K562 (cell line): ENCODE measurements around the gene TREH. TPM values are rescaled to one million over a fixed set of nuclear protein-coding genes. Genes with fewer than 3 reads are reported as not detected.
A peak's percentile ranks its signal among the peaks of the same experiment; 100 is the strongest.

Experiments used
- ARID1B ChIP-seq: fragments of 450-650 bp; IDR thresholded peaks from 2 replicates; pipeline ENCODE4 v1.6.1; 2016; ENCODE audit warnings: antibody characterized with exemption, mild to moderate bottlenecking, inconsistent platforms
- BMI1 ChIP-seq: fragments of 150-350 bp; IDR thresholded peaks from 2 replicates; pipeline ENCODE4 v1.6.1; 2014; ENCODE audit warnings: low read length
- CBFB ChIP-seq: sonication (generic); formaldehyde crosslinking; IDR thresholded peaks from 2 replicates; pipeline ENCODE4 v1.4.0; 2020; ENCODE audit warnings: mild to moderate bottlenecking, missing genetic modification reagents
- HNRNPH1 ChIP-seq: fragments of 200-400 bp; formaldehyde crosslinking; optimal IDR thresholded peaks from 2 replicates; pipeline ENCODE3; 2017; ENCODE audit warnings: low read depth, mild to moderate bottlenecking, low read length, moderate library complexity
- KLF6 ChIP-seq: fragments of 250-450 bp; sonication (Bioruptor Pico); IDR thresholded peaks from 2 replicates; pipeline ENCODE4 v1.4.0; 2020; ENCODE audit warnings: mild to moderate bottlenecking, moderate library complexity, borderline replicate concordance
- MEIS2 ChIP-seq: fragments of 450-650 bp; IDR thresholded peaks from 2 replicates; pipeline ENCODE4 v1.6.1; 2014; ENCODE audit warnings: mild to moderate bottlenecking; ENCODE audit not compliant: partially characterized antibody
- MTA2 ChIP-seq: fragments of 450-650 bp; IDR thresholded peaks from 2 replicates; pipeline ENCODE4 v1.6.1; 2016; ENCODE audit warnings: low read depth
- NCOA2 ChIP-seq, 2 experiments: fragments of 450-650 bp; IDR thresholded peaks; 2 replicates each; pipeline ENCODE4 v1.6.1; 2018; ENCODE audit warnings: mild to moderate bottlenecking in 2 of 2, moderate library complexity in 1 of 2; ENCODE audit not compliant: partially characterized antibody in 2 of 2
- NCOA4 ChIP-seq: fragments of 450-650 bp; IDR thresholded peaks from 2 replicates; pipeline ENCODE4 v1.6.1; 2018; ENCODE audit warnings: mild to moderate bottlenecking; ENCODE audit not compliant: partially characterized antibody
- RBM39 ChIP-seq: fragments of 200-400 bp; formaldehyde crosslinking; optimal IDR thresholded peaks from 2 replicates; pipeline ENCODE3; 2018; ENCODE audit warnings: low read depth, low read length
- SAFB2 ChIP-seq: fragments of 200-400 bp; formaldehyde crosslinking; IDR thresholded peaks from 2 replicates; pipeline ENCODE4 v1.6.1; 2018; ENCODE audit warnings: borderline replicate concordance, low read length, low read depth, moderate library complexity; ENCODE audit not compliant: severe bottlenecking
- SMAD2 ChIP-seq: fragments of 150-350 bp; IDR thresholded peaks from 2 replicates; pipeline ENCODE4 v1.6.1; 2014; ENCODE audit warnings: low read depth, mild to moderate bottlenecking, low read length
- SRSF1 ChIP-seq: fragments of 200-400 bp; formaldehyde crosslinking; IDR thresholded peaks from 2 replicates; pipeline ENCODE4 v1.6.1; 2017; ENCODE audit warnings: mild to moderate bottlenecking, low read depth, low read length, moderate library complexity
- TRIM24 ChIP-seq, 2 experiments: fragments of 450-650 bp; IDR thresholded peaks; 2 replicates each; pipeline ENCODE4 v1.6.1; 2016
- XRCC5 ChIP-seq: fragments of 200-400 bp; formaldehyde crosslinking; IDR thresholded peaks from 2 replicates; pipeline ENCODE4 v1.6.1; 2017; ENCODE audit warnings: low read depth, mild to moderate bottlenecking, low read length
- ZNF12 ChIP-seq: sonication (generic); formaldehyde crosslinking; IDR thresholded peaks from 2 replicates; pipeline ENCODE4 v1.4.0; 2020; ENCODE audit warnings: mild to moderate bottlenecking, missing genetic modification reagents
- ZNF174 ChIP-seq: fragments of 250-450 bp; sonication (Bioruptor Pico); IDR thresholded peaks from 2 replicates; pipeline ENCODE4 v1.4.0; 2020; ENCODE audit warnings: mild to moderate bottlenecking
- ZNF589 ChIP-seq: fragments of 200-800 bp; sonication (Bioruptor generic); IDR thresholded peaks from 2 replicates; pipeline ENCODE4 v1.6.1; 2016; ENCODE audit warnings: low read depth, missing genetic modification characterization, missing compliant biosample characterization
- polyA plus RNA-seq, 8 experiments: library from polyadenylated mRNA; depleted of rRNA in 4 of 8; stranded (reverse) in 5 of 8; unstranded in 3 of 8; fragments of >200 nt; fragmentation: Nextera tagmentation in 2 of 8; fragmentation: Illumina TruSeq in 1 of 8; extraction: Ambion mirVana in 2 of 8; extraction: Trizol in 1 of 8; gene quantifications; 2 replicates each; pipeline versions ENCODE4 v1.2.1 to v1.2.3, GENCODE V29; 2011 to 2014; ENCODE audit warnings: inconsistent platforms in 1 of 8, missing spikeins in 1 of 8
- total RNA-seq, 7 experiments: library from RNA; depleted of rRNA in 6 of 7; stranded (reverse); fragments of >200 nt in 6 of 7; fragmentation: Illumina TruSeq in 2 of 7; extraction: Trizol in 2 of 7; gene quantifications; 2 replicates each; pipeline versions ENCODE4 v1.2.1 to v1.2.3, GENCODE V29; 2011 to 2021; ENCODE audit warnings: low replicate concordance in 1 of 7
- TF ChIP-seq, protein P1 (sequence below): fragments of 450-650 bp; IDR thresholded peaks from 2 replicates; pipeline ENCODE4 v1.6.1; 2014; ENCODE audit warnings: low read depth, mild to moderate bottlenecking, moderate library complexity, borderline replicate concordance
- TF ChIP-seq, protein P2 (sequence below): sonication (generic); formaldehyde crosslinking; IDR thresholded peaks from 2 replicates; pipeline ENCODE4 v1.8.0; 2022; ENCODE audit warnings: mild to moderate bottlenecking, low read depth, missing genetic modification reagents
- TF ChIP-seq, protein P3 (sequence below): IDR thresholded peaks from 2 replicates; pipeline ENCODE4 v1.6.1; 2012; ENCODE audit warnings: low read depth, low read length, improper control_type of control experiment, borderline replicate concordance
- TF ChIP-seq, protein P4 (sequence below): fragments of 450-650 bp; IDR thresholded peaks from 2 replicates; pipeline ENCODE4 v1.6.1; 2017; ENCODE audit warnings: antibody characterized with exemption, mild to moderate bottlenecking

TREH gene
- total and polyA plus RNA-seq, 9 of the 15 experiments (the other 6 are each of a cell fraction or from before 2014, with no cell fraction given): 0.09 to 0.20 (median 0.11) TPM; not detected in 6

DNA sequence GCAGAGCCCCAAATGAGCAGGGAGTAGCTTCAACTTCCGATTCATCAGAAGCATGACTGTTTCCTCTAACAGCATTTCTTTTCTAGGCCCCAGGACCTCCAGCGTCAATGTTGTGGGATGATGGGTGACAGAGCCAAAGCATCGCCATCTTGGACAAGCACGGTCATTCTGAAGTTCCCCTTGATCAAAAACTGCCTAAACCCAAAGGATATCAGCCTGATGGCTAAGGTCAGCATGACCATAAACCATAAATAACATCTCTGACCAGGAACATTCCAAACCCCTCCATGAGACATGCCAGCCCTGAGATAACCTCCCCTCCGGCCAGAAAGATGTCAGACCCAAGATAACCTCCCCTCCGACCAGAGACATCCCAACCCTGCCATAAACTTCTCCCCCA lies 28.8 kb upstream of the TREH start (continued):
- TF ChIP-seq, protein P1, sequence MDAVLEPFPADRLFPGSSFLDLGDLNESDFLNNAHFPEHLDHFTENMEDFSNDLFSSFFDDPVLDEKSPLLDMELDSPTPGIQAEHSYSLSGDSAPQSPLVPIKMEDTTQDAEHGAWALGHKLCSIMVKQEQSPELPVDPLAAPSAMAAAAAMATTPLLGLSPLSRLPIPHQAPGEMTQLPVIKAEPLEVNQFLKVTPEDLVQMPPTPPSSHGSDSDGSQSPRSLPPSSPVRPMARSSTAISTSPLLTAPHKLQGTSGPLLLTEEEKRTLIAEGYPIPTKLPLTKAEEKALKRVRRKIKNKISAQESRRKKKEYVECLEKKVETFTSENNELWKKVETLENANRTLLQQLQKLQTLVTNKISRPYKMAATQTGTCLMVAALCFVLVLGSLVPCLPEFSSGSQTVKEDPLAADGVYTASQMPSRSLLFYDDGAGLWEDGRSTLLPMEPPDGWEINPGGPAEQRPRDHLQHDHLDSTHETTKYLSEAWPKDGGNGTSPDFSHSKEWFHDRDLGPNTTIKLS: no peak
- TF ChIP-seq ZNF174: no peak
- no peak for TF ChIP-seq MTA2
- no peak for TF ChIP-seq RBM39
- no peak for TF ChIP-seq ZNF12 (CRISPR knock-in tag)
- TF ChIP-seq KLF6 (CRISPR knock-in tag): peak; percentile 75; the same call in 1 of the 2 replicates
- peak; percentile 77 for TF ChIP-seq MEIS2
- TF ChIP-seq BMI1: no peak
- TF ChIP-seq, protein P2, sequence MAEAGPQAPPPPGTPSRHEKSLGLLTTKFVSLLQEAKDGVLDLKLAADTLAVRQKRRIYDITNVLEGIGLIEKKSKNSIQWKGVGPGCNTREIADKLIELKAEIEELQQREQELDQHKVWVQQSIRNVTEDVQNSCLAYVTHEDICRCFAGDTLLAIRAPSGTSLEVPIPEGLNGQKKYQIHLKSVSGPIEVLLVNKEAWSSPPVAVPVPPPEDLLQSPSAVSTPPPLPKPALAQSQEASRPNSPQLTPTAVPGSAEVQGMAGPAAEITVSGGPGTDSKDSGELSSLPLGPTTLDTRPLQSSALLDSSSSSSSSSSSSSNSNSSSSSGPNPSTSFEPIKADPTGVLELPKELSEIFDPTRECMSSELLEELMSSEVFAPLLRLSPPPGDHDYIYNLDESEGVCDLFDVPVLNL (CRISPR knock-in tag): no peak
- TF ChIP-seq ZNF589 (CRISPR knock-in tag): no peak
- no peak for TF ChIP-seq SMAD2
- TF ChIP-seq, protein P3, sequence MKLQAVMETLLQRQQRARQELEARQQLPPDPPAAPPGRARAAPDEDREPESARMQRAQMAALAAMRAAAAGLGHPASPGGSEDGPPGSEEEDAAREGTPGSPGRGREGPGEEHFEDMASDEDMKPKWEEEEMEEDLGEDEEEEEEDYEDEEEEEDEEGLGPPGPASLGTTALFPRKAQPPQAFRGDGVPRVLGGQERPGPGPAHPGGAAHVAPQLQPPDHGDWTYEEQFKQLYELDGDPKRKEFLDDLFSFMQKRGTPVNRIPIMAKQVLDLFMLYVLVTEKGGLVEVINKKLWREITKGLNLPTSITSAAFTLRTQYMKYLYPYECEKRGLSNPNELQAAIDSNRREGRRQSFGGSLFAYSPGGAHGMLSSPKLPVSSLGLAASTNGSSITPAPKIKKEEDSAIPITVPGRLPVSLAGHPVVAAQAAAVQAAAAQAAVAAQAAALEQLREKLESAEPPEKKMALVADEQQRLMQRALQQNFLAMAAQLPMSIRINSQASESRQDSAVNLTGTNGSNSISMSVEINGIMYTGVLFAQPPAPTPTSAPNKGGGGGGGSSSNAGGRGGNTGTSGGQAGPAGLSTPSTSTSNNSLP: no peak
- no peak for TF ChIP-seq NCOA4
- TF ChIP-seq XRCC5: no peak
- peak in 1 of 2 experiments; percentile 18; a peak in 1 of 4 replicates for TF ChIP-seq TRIM24 (IDR thresholded peaks at IDR 0.05)
- TF ChIP-seq, protein P4, sequence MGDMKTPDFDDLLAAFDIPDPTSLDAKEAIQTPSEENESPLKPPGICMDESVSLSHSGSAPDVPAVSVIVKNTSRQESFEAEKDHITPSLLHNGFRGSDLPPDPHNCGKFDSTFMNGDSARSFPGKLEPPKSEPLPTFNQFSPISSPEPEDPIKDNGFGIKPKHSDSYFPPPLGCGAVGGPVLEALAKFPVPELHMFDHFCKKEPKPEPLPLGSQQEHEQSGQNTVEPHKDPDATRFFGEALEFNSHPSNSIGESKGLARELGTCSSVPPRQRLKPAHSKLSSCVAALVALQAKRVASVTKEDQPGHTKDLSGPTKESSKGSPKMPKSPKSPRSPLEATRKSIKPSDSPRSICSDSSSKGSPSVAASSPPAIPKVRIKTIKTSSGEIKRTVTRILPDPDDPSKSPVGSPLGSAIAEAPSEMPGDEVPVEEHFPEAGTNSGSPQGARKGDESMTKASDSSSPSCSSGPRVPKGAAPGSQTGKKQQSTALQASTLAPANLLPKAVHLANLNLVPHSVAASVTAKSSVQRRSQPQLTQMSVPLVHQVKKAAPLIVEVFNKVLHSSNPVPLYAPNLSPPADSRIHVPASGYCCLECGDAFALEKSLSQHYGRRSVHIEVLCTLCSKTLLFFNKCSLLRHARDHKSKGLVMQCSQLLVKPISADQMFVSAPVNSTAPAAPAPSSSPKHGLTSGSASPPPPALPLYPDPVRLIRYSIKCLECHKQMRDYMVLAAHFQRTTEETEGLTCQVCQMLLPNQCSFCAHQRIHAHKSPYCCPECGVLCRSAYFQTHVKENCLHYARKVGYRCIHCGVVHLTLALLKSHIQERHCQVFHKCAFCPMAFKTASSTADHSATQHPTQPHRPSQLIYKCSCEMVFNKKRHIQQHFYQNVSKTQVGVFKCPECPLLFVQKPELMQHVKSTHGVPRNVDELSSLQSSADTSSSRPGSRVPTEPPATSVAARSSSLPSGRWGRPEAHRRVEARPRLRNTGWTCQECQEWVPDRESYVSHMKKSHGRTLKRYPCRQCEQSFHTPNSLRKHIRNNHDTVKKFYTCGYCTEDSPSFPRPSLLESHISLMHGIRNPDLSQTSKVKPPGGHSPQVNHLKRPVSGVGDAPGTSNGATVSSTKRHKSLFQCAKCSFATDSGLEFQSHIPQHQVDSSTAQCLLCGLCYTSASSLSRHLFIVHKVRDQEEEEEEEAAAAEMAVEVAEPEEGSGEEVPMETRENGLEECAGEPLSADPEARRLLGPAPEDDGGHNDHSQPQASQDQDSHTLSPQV: peak; percentile 97
- TF ChIP-seq SRSF1: no peak
- no peak for TF ChIP-seq CBFB (CRISPR knock-in tag)
- TF ChIP-seq ARID1B: peak; percentile 73
- no peak for TF ChIP-seq NCOA2 (IDR thresholded peaks at IDR 0.05; ENCODE audit: partially characterized antibody in 2 of 2)
- TF ChIP-seq SAFB2: no peak
- TF ChIP-seq HNRNPH1: no peak
